HCT116 (cell line): ENCODE measurements around the gene NBAS.

Source experiments
- CBX3 ChIP-seq: IDR thresholded peaks from 2 replicates; pipeline ENCODE4 v1.6.1; 2012; ENCODE audit warnings: low read depth
- ELF1 ChIP-seq: IDR thresholded peaks from 2 replicates; pipeline ENCODE4 v1.6.1; 2012; ENCODE audit warnings: low read depth, borderline replicate concordance
- EZH2 ChIP-seq: fragments of 200-600 bp; sonication (generic); IDR thresholded peaks from 2 replicates; pipeline ENCODE4 v1.6.1; 2017; ENCODE audit warnings: antibody characterized with exemption, mixed run types
- POLR2A ChIP-seq: IDR thresholded peaks from 2 replicates; pipeline ENCODE4 v1.7.0; 2011; ENCODE audit warnings: borderline replicate concordance; ENCODE audit not compliant: insufficient read depth, insufficient read length; ENCODE audit errors: extremely low read depth
- POLR2AphosphoS5 ChIP-seq: IDR thresholded peaks from 2 replicates; pipeline ENCODE4 v1.6.1; 2011; ENCODE audit warnings: mild to moderate bottlenecking, low read depth, low read length, moderate library complexity
- REST ChIP-seq: IDR thresholded peaks from 2 replicates; pipeline ENCODE4 v1.6.1; 2012; ENCODE audit warnings: low read depth
- TCF7L2 ChIP-seq: IDR thresholded peaks from 2 replicates; pipeline ENCODE4 v1.7.0; 2011; ENCODE audit warnings: borderline replicate concordance, inconsistent platforms; ENCODE audit not compliant: insufficient read depth, insufficient read length; ENCODE audit errors: extremely low read depth
- ZFX ChIP-seq: fragments of 450-650 bp; IDR thresholded peaks from 2 replicates; pipeline ENCODE4 v1.6.1; 2017
- TF ChIP-seq, protein P1 (sequence below), 3 experiments: fragments of 200-600 bp in 1 of 3; sonication (generic) in 1 of 3; IDR thresholded peaks in 2 of 3; conservative IDR thresholded peaks in 1 of 3; 2 replicates each; pipeline ENCODE4 v1.5.1; 2012 to 2017; ENCODE audit warnings: low read depth in 2 of 3, low read length in 2 of 3, antibody characterized with exemption in 1 of 3, borderline replicate concordance in 1 of 3, control low read depth in 1 of 3, mild to moderate bottlenecking in 1 of 3, mixed read lengths in 1 of 3, mixed run types in 1 of 3, moderate library complexity in 1 of 3; ENCODE audit not compliant: insufficient read depth in 1 of 3
- TF ChIP-seq, protein P2 (sequence below): IDR thresholded peaks from 2 replicates; pipeline ENCODE4 v1.6.1; 2012

GRCh38 chr2:15415748-15416147, 145.4 kb downstream of the NBAS start:
- TF ChIP-seq TCF7L2 (no peak), CBX3 (no peak), POLR2A (no peak), EZH2 (no peak), REST (no peak), ELF1 (no peak), POLR2AphosphoS5 (no peak), ZFX (no peak)
- TF ChIP-seq, protein P1, sequence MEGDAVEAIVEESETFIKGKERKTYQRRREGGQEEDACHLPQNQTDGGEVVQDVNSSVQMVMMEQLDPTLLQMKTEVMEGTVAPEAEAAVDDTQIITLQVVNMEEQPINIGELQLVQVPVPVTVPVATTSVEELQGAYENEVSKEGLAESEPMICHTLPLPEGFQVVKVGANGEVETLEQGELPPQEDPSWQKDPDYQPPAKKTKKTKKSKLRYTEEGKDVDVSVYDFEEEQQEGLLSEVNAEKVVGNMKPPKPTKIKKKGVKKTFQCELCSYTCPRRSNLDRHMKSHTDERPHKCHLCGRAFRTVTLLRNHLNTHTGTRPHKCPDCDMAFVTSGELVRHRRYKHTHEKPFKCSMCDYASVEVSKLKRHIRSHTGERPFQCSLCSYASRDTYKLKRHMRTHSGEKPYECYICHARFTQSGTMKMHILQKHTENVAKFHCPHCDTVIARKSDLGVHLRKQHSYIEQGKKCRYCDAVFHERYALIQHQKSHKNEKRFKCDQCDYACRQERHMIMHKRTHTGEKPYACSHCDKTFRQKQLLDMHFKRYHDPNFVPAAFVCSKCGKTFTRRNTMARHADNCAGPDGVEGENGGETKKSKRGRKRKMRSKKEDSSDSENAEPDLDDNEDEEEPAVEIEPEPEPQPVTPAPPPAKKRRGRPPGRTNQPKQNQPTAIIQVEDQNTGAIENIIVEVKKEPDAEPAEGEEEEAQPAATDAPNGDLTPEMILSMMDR (IDR thresholded peaks at IDR 0.05 in 2 of 3, conservative IDR thresholded peaks at IDR 0.05 in 1 of 3; ENCODE audit: borderline replicate concordance in 1 of 3, insufficient read depth in 1 of 3, low read depth in 2 of 3, low read length in 2 of 3): no peak
- TF ChIP-seq, protein P2, sequence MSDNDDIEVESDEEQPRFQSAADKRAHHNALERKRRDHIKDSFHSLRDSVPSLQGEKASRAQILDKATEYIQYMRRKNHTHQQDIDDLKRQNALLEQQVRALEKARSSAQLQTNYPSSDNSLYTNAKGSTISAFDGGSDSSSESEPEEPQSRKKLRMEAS: no peak
